COLO829 (cell line): ENCODE data around the gene RBM15B.
"Not testable (repeated sequence)": the region's sequence is repeated elsewhere in the genome, so short reads cannot be mapped to it uniquely, and the experiment has no call there.

Experiments
- DNase-seq: peaks from one replicate; pipeline ENCODE4 v3.0.0; 2012; ENCODE audit warnings: low spot score

RBM15B gene, protein sequence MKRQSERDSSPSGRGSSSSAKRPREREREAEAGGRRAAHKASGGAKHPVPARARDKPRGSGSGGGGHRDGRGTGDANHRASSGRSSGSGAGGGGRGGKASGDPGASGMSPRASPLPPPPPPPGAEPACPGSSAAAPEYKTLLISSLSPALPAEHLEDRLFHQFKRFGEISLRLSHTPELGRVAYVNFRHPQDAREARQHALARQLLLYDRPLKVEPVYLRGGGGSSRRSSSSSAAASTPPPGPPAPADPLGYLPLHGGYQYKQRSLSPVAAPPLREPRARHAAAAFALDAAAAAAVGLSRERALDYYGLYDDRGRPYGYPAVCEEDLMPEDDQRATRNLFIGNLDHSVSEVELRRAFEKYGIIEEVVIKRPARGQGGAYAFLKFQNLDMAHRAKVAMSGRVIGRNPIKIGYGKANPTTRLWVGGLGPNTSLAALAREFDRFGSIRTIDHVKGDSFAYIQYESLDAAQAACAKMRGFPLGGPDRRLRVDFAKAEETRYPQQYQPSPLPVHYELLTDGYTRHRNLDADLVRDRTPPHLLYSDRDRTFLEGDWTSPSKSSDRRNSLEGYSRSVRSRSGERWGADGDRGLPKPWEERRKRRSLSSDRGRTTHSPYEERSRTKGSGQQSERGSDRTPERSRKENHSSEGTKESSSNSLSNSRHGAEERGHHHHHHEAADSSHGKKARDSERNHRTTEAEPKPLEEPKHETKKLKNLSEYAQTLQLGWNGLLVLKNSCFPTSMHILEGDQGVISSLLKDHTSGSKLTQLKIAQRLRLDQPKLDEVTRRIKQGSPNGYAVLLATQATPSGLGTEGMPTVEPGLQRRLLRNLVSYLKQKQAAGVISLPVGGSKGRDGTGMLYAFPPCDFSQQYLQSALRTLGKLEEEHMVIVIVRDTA

GRCh38 chr3:51391075-51391565 is at the start of gene RBM15B:
Gene RBM15B, plus strand, starts transcription at chr3:51391285. Its CDS starts 115 bp downstream, at chr3:51391400.
- DNase-seq = peak; percentile 98

DNA sequence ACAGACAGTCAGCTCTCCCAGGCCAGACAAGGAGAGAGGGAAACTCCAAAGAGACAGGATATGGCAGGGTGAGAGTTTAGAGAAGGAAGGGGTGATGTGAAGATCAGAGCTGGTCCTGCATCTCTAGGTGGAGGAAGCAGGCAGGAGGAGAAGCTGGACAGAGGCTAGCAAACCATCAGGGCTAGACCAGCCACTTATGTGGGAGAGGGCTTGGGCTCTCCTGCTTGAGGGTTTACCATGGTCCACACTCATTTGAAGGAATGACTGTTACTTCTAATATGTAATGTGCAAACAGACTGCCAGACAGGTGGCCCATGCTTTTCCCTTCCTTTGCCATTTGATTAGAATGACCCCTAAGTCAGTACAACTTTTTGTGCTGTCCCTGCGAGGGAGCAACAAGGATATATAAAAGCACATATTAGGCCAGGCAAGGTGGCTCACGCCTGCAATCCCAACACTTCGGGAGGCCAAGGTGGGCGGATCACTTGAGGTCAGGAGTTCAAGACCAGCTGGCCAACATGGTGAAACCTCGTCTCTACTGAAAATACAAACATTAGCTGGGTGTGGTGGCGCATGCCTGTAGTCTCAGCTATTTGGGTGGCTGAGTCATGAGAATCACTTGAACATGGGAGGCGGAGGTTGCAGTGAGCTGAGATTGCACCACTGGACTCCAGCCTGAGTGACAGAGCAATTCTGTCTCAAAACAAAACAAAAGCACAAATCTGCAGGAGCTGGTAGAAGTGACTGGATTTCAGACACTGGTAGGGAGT is 47.0 kb upstream of the RBM15B start:
- no peak for DNase-seq

GRCh38 chr3:51350751-51351150 is 40.3 kb upstream of the RBM15B start:
- no peak for DNase-seq

DNA sequence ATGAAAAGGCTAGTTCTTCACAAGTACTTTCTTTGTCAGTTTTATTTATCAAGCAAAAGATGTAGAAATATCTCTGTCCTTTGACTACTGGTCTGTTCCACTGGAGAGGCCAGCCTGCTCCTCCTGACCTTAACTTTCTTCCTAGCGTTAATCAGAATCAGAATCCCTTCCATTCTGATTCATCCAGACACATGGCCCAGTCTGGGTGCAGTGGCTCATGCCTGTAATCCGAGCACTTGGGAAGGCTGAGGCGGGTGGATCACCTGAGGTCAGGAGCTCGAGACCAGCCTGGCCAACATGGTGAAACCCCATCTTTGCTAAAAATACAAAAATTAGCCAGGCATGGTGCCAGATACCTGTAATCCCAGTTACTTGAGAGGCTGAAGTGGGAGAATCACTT is 38.0 kb upstream of the RBM15B start:
- no peak for DNase-seq

DNA sequence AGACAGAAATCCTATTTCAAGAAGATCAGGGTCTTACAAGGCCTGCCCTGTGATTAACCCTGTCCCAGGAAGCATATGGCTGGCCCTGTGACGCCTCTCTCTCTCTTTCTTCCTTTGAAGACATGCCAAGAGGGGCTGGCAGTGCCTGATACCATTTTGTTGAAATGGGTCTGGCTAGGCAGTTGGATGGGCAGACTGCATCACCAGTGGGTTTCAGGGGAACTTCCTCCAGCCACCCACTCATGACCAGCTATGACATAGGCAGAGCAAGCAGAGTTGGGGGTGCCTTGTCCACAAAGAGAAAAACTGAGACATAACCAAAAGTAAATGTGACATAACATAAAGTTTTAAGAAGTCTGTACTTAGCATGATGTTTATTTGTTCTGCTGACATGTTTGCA is 37.4 kb upstream of the RBM15B start:
- no peak for DNase-seq

DNA sequence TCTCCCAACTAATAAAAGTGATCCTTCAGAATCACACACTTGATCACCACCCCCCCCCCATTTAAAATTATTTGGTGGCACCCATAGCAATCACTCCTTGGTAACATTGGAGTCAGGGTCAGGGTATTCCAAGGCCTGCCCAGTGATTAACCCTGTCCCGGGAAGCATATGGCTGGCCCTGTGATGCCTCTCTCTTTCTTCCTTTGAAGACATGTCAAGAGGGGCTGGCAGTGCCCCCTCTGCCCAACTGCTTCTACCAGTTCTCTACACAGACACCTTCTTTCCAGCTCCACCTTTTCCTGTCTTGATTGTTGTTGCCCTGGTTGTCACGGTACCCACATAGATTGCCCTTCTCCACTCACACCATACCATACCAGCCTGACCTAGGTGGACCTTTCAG is 36.9 kb upstream of the RBM15B start:
- no peak for DNase-seq

DNA sequence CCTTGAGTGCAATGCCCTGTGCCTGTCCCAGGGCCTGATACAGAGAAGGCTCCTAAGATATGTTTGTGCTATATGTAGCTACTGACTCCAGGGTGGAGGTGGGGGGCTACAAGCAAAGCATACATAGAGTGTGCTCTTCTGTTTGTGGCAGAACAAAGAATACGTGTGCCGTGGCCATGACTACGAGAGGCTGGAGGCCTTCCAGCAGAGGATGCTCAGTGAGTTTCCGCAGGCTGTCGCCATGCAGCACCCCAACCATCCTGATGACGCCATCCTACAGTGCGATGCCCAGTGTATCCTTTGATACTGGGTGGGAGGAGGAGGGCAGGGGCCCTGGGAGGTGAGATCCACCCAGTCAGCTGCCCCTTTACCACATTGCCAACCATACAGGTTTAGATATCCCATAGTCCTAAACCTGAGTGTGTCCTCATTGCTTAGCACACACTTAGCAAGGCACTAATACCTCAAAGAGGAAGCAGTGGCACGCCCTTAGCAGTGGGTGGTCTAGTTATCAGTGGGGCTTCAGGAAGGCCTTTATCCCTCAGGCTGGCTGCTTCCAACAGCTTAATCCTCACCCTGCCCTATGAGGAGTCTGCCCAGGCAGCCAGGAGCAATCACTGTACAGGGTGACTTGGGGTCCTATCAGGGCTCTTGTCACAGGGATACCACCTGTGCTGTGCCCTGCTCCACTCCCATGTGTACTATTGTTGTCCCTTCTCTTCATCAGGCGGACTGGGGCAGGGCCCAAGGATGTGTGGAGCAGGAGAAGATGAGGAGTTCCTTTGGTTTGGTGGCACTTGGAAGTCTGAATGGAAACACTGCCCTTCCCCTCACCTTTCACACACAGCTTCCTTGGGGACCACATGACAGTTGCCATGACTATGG is 36.1 kb upstream of the RBM15B start:
- no peak for DNase-seq

- DNase-seq = no peak
These were observed 35.0 kb upstream of the RBM15B start for GRCh38 chr3:51355891-51356578.

GRCh38 chr3:51357856-51358255 is 33.2 kb upstream of the RBM15B start:
- no peak for DNase-seq

GRCh38 chr3:51358981-51359380 is 32.1 kb upstream of the RBM15B start:
- DNase-seq = no peak

GRCh38 chr3:51360806-51361205 is 30.3 kb upstream of the RBM15B start:
- no peak for DNase-seq

DNA sequence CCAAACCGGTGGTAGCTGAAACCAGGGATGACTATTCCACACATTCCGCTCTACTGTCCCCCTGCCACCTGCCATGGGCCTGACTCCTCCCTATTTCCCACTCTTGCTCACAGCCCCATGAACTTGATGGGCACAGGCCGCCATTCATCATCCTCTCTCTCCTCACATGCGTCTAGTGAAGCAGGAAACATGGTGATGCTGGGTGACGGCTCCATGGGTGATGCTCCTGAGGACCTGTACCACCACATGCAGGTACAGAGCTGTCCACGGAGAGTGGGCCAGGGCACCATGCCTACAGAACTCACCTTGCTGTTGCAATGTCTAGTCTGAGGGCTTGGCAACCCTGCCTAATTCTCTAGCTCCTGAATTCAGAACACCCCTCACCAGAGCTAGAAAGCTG is 29.3 kb upstream of the RBM15B start:
- DNase-seq = no peak

DNA sequence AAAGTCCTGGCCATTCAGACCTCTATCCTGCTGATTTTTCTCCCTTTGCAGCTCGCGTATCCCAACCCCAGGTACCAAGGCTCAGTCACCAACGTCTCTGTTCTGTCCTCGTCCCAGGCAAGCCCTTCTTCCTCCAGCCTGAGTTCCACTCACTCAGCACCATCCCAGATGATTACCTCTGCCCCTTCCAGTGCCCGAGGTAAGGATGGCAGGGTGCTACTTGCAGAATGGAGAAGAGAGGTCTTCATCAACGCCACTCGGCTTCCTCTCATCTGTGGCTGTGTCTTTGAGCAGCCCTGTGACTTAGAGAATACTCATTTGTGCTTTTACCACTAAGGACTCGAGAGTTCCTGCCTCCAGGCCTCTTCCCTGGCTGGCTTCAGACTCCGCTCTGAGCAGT is 28.6 kb upstream of the RBM15B start:
- DNase-seq = no peak

GRCh38 chr3:51368276-51368675 is 22.8 kb upstream of the RBM15B start:
- DNase-seq = not testable (repeated sequence)

GRCh38 chr3:51371943-51372557 is 19.0 kb upstream of the RBM15B start:
- DNase-seq = peak; percentile 73

GRCh38 chr3:51373658-51374421 is 17.2 kb upstream of the RBM15B start:
- no peak for DNase-seq

DNA sequence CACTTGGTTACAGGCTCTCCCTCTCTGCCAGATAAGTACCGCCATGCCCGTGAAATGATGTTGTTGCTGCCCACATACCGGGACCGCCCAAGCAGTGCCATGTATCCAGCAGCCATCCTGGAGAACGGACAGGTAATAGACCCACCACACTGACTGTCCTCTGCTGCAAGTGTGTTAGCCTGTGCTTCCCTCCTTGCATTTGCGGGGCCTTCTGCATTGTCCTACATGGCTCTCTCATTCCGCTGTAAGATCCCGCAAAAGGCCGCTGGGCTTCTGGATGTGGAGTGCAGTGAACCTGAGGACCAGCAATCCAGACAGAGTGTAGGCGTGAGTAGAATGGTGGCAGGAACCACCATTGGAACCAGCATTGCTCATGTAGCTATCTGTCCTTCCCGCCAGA is 16.6 kb upstream of the RBM15B start:
- DNase-seq = no peak

- DNase-seq = no peak
These were observed 15.9 kb upstream of the RBM15B start for GRCh38 chr3:51375136-51375535.

- DNase-seq = no peak
These were observed 15.5 kb upstream of the RBM15B start for GRCh38 chr3:51375571-51375970.
